Esophagus muscularis mucosa (tissue), 4 donors: ENCODE data around the gene EFNB3.

ENCODE experiments used
- EP300 ChIP-seq: sonication (generic); formaldehyde crosslinking; IDR thresholded peaks from one replicate; pipeline ENCODE4 v1.6.1; 2017; ENCODE audit warnings: antibody characterized with exemption
- POLR2A ChIP-seq: fragments of 450-650 bp; IDR thresholded peaks from one replicate; pipeline ENCODE4 v1.6.1; 2017; ENCODE audit warnings: antibody characterized with exemption, moderate library complexity, mild to moderate bottlenecking, low read depth
- POLR2AphosphoS5 ChIP-seq, 2 donors: sonication (generic); formaldehyde crosslinking; IDR thresholded peaks; one replicate each; pipeline ENCODE4 v1.6.1; 2017; ENCODE audit warnings: antibody characterized with exemption in 2 of 2
- TF ChIP-seq, protein P1 (sequence below), 3 experiments: fragments of 200-600 bp in 2 of 3; fragments of 450-650 bp in 1 of 3; sonication (generic) in 2 of 3; IDR thresholded peaks; one replicate each; pipeline ENCODE4 v1.5.1; 2017 to 2019; ENCODE audit warnings: antibody characterized with exemption in 3 of 3, mild to moderate bottlenecking in 2 of 3, moderate library complexity in 1 of 3

- TF ChIP-seq, protein P1, sequence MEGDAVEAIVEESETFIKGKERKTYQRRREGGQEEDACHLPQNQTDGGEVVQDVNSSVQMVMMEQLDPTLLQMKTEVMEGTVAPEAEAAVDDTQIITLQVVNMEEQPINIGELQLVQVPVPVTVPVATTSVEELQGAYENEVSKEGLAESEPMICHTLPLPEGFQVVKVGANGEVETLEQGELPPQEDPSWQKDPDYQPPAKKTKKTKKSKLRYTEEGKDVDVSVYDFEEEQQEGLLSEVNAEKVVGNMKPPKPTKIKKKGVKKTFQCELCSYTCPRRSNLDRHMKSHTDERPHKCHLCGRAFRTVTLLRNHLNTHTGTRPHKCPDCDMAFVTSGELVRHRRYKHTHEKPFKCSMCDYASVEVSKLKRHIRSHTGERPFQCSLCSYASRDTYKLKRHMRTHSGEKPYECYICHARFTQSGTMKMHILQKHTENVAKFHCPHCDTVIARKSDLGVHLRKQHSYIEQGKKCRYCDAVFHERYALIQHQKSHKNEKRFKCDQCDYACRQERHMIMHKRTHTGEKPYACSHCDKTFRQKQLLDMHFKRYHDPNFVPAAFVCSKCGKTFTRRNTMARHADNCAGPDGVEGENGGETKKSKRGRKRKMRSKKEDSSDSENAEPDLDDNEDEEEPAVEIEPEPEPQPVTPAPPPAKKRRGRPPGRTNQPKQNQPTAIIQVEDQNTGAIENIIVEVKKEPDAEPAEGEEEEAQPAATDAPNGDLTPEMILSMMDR (IDR thresholded peaks at IDR 0.05) = no peak
- TF ChIP-seq POLR2A (no peak), POLR2AphosphoS5 (IDR thresholded peaks at IDR 0.05) (no peak), EP300 (no peak)
Measured at GRCh38 chr17:7714721-7715594, 10.0 kb downstream of the EFNB3 start.
